Spleen (tissue), 11 donors: ENCODE results near the gene PRKCE. TPM values are rescaled to one million over a fixed set of nuclear protein-coding genes. Genes with fewer than 3 reads are reported as not detected.
A peak's percentile ranks its signal among the peaks of the same experiment; 100 is the strongest.

ENCODE experiments used
- DNase-seq: peaks from one replicate; pipeline ENCODE4 v3.0.0-alpha.2; 2020
- H3K27ac ChIP-seq, 8 donors: fragments of 200-600 bp; sonication (generic) in 7 of 8; 1 replicate in 4 of 8; 2 replicates in 4 of 8; pipeline versions ENCODE4 v1.5.0 to v1.8.0; 2016 to 2021; ENCODE audit warnings: inconsistent platforms in 4 of 8, mild to moderate bottlenecking in 4 of 8, moderate library complexity in 1 of 8
- H3K27me3 ChIP-seq, 7 donors: fragments of 200-600 bp; sonication (generic) in 6 of 7; replicated peaks in 1 of 7; 1 replicate in 4 of 7; 2 replicates in 3 of 7; pipeline versions ENCODE4 v1.5.0 to v1.8.0; 2016 to 2021; ENCODE audit warnings: inconsistent platforms in 3 of 7, mild to moderate bottlenecking in 1 of 7
- H3K36me3 ChIP-seq, 6 donors: fragments of 200-600 bp; sonication (generic) in 5 of 6; 1 replicate in 4 of 6; 2 replicates in 2 of 6; pipeline versions ENCODE4 v1.5.0 to v1.8.0; 2016 to 2021; ENCODE audit warnings: inconsistent platforms in 2 of 6
- H3K4me1 ChIP-seq, 6 donors: fragments of 200-600 bp; sonication (generic) in 5 of 6; 1 replicate in 3 of 6; 2 replicates in 3 of 6; pipeline versions ENCODE4 v1.5.0 to v1.8.0; 2016 to 2021; ENCODE audit warnings: inconsistent platforms in 3 of 6
- H3K4me3 ChIP-seq, 8 donors: fragments of 200-600 bp; sonication (generic) in 7 of 8; 1 replicate in 4 of 8; 2 replicates in 4 of 8; pipeline versions ENCODE4 v1.5.0 to v1.8.0; 2016 to 2021; ENCODE audit warnings: inconsistent platforms in 4 of 8, mild to moderate bottlenecking in 4 of 8, moderate library complexity in 2 of 8
- H3K9me3 ChIP-seq, 8 donors: fragments of 200-600 bp; sonication (generic) in 7 of 8; 1 replicate in 4 of 8; 2 replicates in 4 of 8; pipeline versions ENCODE4 v1.5.0 to v1.8.0; 2016 to 2021; ENCODE audit warnings: inconsistent platforms in 4 of 8
- POLR2A ChIP-seq, 3 donors: fragments of 450-650 bp; IDR thresholded peaks; one replicate each; pipeline ENCODE4 v1.5.1; 2017; ENCODE audit warnings: antibody characterized with exemption in 3 of 3, mild to moderate bottlenecking in 1 of 3
- POLR2AphosphoS5 ChIP-seq, 3 donors: sonication (generic); formaldehyde crosslinking; IDR thresholded peaks; one replicate each; pipeline ENCODE4 v1.5.1; 2017; ENCODE audit warnings: antibody characterized with exemption in 3 of 3
- WGBS, 5 donors: extraction: QIAGEN DNeasy Blood & Tissue Kit in 3 of 5; methylation state at CpG; one replicate each; pipeline versions ENCODE4 v1.1.5 to v1.1.7; 2013 to 2018; 5-methylcytosine and 5-hydroxymethylcytosine counted together
- intact Hi-C: fragments of 100-400 bp; cut with DNase I; formaldehyde crosslinking; loops from one replicate; pipeline ENCODE4 v1.15.0; 2023; ENCODE audit warnings: low total_unique reads
- polyA plus RNA-seq, 3 donors: library from polyadenylated mRNA; stranded (reverse); fragments of 200-250 nt; gene quantifications; one replicate each; pipeline ENCODE4 v1.2.1, GENCODE V29; 2013
- total RNA-seq, 7 donors: library from RNA; depleted of rRNA in 3 of 7; stranded (reverse); fragments of >200 nt in 3 of 7; fragmentation: NEBNext Ultra II Directional in 4 of 7; extraction: Animal tissue kit (Norgen Biotek cat#: 25700) in 4 of 7; gene quantifications; one replicate each; pipeline versions ENCODE4 v1.1.0 to v1.2.1, GENCODE V29; 2016 to 2021
- TF ChIP-seq, protein P1 (sequence below), 11 experiments: fragments of 200-600 bp in 7 of 11; fragments of 450-650 bp in 4 of 11; sonication (generic) in 4 of 11; IDR thresholded peaks in 8 of 11; conservative IDR thresholded peaks in 3 of 11; 1 replicate in 7 of 11; 2 replicates in 4 of 11; pipeline versions ENCODE4 v1.4.0 to v1.8.0; 2016 to 2021; ENCODE audit warnings: antibody characterized with exemption in 11 of 11, inconsistent platforms in 4 of 11, mild to moderate bottlenecking in 1 of 11
- donor health status: healthy with polysubstance abuse.
- donor health status: DM: no; HTN: no; CAD: no; lungs with moderate emphysema.
- donor health status: DM: no; HTN: no; CAD: no.
- donor health status: Bipolar disorder and iron deficiency.
- donor health status: healthy.
- donor health status: DM: no; HTN: no; CAD: no.
- donor health status: DM: yes; HTN: yes; CAD: no.

The PRKCE gene
- total and polyA plus RNA-seq, 10 donors = 2.5 to 43.6 (median 18.8) TPM

DNA sequence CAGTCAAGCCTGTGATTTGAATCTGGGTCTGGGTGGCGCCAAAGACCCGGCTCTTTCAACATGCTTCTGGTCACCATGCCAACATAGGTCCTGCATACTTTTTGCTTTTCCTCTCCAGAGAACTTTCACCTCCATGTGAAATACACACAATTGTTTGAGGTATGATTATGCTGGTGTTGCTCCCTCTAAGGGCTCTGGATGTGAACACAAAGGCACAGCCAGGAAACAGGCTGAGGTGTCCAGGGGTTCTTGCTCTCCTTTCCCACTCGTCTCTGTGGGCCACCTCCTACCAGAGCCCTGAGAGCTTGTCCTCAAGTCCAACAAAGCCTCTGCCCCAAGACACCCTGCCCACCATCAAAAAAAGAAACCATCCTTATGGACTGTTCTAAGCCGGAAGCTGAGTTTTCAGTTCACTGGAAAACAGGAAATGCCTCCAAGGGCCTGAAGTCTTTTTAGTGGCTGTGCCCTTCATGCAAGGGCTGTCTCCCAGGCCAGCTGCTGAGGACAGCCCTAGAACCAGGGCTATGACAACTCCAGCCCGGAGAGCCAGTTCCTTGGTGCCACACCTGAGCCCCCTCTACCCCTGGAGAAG, 545.5 kb downstream of the PRKCE start:
- intact Hi-C loops = no loop called here
- no peak for DNase-seq
- Histone ChIP-seq H3K4me3 (no peak overlapping the region), H3K27me3 (no peaks in the 10 kb centered on the region), H3K4me1 (peaks cover 6 to 46% (median 19%) of the 10 kb centered on the region in 6 donors), H3K9me3 (no peaks in the 10 kb centered on the region), H3K36me3 (no peaks in the 10 kb centered on the region), H3K27ac (peak overlapping the region in 7 of 8 donors; percentile 43 to 65 (median 51))
- TF ChIP-seq POLR2AphosphoS5 (IDR thresholded peaks at IDR 0.05) = no peak
- 59 to 80% (median 68%) methylated on average over 4 to 5 of the region's 5 CpGs for whole genome bisulfite sequencing, 5 donors

DNA sequence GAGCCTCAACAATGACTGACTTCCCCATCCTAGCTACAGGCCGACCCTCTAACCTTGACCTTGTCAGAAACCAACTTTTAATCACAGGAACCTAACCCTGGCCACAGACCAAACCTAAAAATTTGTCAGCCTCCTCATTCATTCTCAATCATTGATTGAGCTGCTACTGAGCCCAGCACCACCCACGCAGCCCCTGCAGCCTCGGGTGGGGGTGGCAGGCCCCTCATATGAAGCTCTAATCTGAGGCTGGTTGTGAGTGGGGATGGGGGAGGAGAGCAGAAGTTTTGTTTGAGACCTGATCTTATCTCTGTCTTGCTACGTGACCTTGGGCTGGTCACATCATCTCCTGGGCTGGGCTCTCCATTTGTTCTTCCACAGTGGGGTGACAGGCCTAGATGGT, 546.2 kb downstream of the PRKCE start:
- Histone ChIP-seq H3K4me3 (no peak overlapping the region), H3K4me1 (peaks cover 6 to 46% (median 19%) of the 10 kb centered on the region in 6 donors), H3K27me3 (no peaks in the 10 kb centered on the region), H3K9me3 (no peaks in the 10 kb centered on the region), H3K27ac (peak overlapping the region in 7 of 8 donors; percentile 43 to 65 (median 51)), H3K36me3 (no peaks in the 10 kb centered on the region)
- DNase-seq = no peak
- WGBS, 5 donors = 70 to 84% (median 72%) methylated on average over 4 of the region's 4 CpGs
- intact Hi-C loops = no loop called here
- TF ChIP-seq POLR2A (IDR thresholded peaks at IDR 0.05) = no peak
- TF ChIP-seq POLR2AphosphoS5 (IDR thresholded peaks at IDR 0.05) = no peak
- TF ChIP-seq, protein P1, sequence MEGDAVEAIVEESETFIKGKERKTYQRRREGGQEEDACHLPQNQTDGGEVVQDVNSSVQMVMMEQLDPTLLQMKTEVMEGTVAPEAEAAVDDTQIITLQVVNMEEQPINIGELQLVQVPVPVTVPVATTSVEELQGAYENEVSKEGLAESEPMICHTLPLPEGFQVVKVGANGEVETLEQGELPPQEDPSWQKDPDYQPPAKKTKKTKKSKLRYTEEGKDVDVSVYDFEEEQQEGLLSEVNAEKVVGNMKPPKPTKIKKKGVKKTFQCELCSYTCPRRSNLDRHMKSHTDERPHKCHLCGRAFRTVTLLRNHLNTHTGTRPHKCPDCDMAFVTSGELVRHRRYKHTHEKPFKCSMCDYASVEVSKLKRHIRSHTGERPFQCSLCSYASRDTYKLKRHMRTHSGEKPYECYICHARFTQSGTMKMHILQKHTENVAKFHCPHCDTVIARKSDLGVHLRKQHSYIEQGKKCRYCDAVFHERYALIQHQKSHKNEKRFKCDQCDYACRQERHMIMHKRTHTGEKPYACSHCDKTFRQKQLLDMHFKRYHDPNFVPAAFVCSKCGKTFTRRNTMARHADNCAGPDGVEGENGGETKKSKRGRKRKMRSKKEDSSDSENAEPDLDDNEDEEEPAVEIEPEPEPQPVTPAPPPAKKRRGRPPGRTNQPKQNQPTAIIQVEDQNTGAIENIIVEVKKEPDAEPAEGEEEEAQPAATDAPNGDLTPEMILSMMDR (IDR thresholded peaks at IDR 0.05 in 8 of 11, conservative IDR thresholded peaks at IDR 0.05 in 3 of 11) = no peak

DNA sequence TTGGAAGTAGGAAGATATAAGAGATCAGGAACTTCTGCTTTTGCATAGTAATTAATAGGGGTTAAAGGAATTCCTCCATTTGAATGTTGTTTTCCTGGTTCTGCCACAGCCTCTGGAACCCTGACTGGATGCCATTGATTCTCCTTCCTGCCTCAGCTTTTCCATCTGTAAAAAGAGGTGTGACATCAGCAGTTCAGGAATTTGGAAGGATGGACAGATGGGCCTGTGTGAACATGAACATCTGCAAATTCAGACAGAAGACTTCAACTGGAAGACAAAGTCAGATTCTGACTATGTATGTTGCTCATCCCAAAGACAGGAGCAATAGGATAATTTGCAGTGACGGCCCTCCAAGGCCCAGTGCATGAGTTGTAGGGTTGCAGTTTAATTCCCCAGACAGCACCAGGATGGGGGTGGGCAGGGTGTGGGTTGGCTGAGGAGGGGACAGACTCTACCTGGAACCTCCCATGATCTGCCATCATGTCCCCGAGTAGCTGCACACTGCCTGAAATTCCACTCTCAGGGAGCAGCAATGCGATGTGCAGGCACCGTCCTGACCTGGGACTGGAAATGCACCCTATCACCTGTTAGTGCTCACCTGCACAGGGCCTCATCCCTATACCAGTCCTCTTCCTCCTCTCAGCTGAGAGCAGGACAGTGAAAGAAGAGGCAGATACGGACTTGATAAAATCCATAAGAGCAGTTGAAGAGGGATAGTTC, 546.8 kb downstream of the PRKCE start:
- 84 to 95% (median 89%) methylated on average over 5 of the region's 5 CpGs for WGBS, 5 donors
- H3K27me3 ChIP-seq = no peaks in the 10 kb centered on the region
- peak overlapping the region in 3 of 8 donors; percentile 10 to 65 (median 42) for H3K27ac ChIP-seq
- intact Hi-C loops = no loop called here
- DNase-seq = no peak
- no peaks in the 10 kb centered on the region for H3K36me3 ChIP-seq
- no peaks in the 10 kb centered on the region for H3K9me3 ChIP-seq
- no peak overlapping the region for H3K4me3 ChIP-seq
- TF ChIP-seq, protein P1 (IDR thresholded peaks at IDR 0.05 in 8 of 11, conservative IDR thresholded peaks at IDR 0.05 in 3 of 11) = no peak
- TF ChIP-seq POLR2A (IDR thresholded peaks at IDR 0.05) (no peak), POLR2AphosphoS5 (IDR thresholded peaks at IDR 0.05) (no peak)
- peaks cover 6 to 46% (median 19%) of the 10 kb centered on the region in 6 donors for H3K4me1 ChIP-seq

DNA sequence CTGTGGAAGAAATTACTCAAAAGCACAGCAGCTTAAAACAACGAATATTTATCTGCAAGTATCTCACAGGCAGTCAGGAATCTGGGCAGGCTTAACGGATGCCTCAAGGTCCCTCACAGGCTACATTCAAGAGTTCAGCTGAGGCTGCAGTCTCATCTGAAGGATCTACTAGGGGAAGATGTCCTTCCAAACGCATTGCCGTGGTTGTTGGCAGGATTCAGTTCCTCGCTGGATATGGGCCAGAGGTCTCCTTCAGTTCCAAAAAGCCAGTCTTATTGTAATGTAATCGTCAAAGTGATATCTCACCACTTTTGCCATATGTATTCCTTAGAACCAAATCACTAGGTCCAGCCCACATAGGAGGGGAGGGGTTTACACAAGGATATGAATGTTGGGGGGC, 547.5 kb downstream of the PRKCE start:
- TF ChIP-seq POLR2A (IDR thresholded peaks at IDR 0.05) = no peak
- TF ChIP-seq POLR2AphosphoS5 (IDR thresholded peaks at IDR 0.05) = no peak
- TF ChIP-seq, protein P1 (IDR thresholded peaks at IDR 0.05 in 8 of 11, conservative IDR thresholded peaks at IDR 0.05 in 3 of 11) = no peak
- Histone ChIP-seq H3K4me1 (peaks cover 6 to 46% (median 19%) of the 10 kb centered on the region in 6 donors), H3K27ac (peak overlapping the region in 4 of 8 donors; percentile 10 to 42 (median 21)), H3K27me3 (no peaks in the 10 kb centered on the region), H3K4me3 (no peak overlapping the region), H3K36me3 (no peaks in the 10 kb centered on the region), H3K9me3 (no peaks in the 10 kb centered on the region)
- intact Hi-C loops = no loop called here
- DNase-seq = no peak
- 57 to 70% (median 65%) methylated on average over 6 of the region's 6 CpGs for WGBS, 5 donors
